HEK293 (cell line): Measurements from ENCODE around the gene WASL.

ENCODE experiments used
- CTCF ChIA-PET: fragments of 350-600 bp; formaldehyde crosslinking; extraction: SDS; loops from one replicate; lab custom pipeline; 2021; ENCODE audit warnings: antibody characterized with exemption; lab: Yijun Ruan, JAX
- POLR2A ChIA-PET: fragments of 300-600 bp; formaldehyde crosslinking; extraction: SDS; loops from one replicate; lab custom pipeline; 2020; ENCODE audit warnings: antibody characterized with exemption, inconsistent platforms; lab: Yijun Ruan, JAX
- H3K27ac ChIP-seq: fragments of 200-500 bp; sonication (Bioruptor generic); 2 replicates; pipeline ENCODE4 v1.5.1; 2014; ENCODE audit warnings: low read depth, low read length, control low read depth, inconsistent platforms; ENCODE audit errors: extremely low read depth
- H3K36me3 ChIP-seq, 2 experiments: fragments of 200-500 bp in 1 of 2; sonication (Bioruptor generic) in 1 of 2; 1 replicate in 1 of 2; 2 replicates in 1 of 2; pipeline ENCODE4 v1.5.1; 2014 to 2017; ENCODE audit warnings: inconsistent platforms in 2 of 2, low read length in 2 of 2; ENCODE audit not compliant: control insufficient read depth in 2 of 2, insufficient read depth in 1 of 2
- H3K4me1 ChIP-seq: fragments of 200-500 bp; sonication (Bioruptor generic); 2 replicates; pipeline ENCODE4 v1.5.1; 2014; ENCODE audit warnings: mild to moderate bottlenecking, low read length, inconsistent platforms; ENCODE audit not compliant: control insufficient read depth, insufficient read depth
- H3K4me3 ChIP-seq: 2 replicates; pipeline ENCODE4 v1.5.1; 2011; ENCODE audit warnings: low read depth, mild to moderate bottlenecking, control low read depth, low read length, moderate library complexity
- H3K9me3 ChIP-seq: fragments of 200-500 bp; sonication (Bioruptor generic); 2 replicates; pipeline ENCODE4 v1.5.1; 2014; ENCODE audit warnings: low read depth, low read length, inconsistent platforms; ENCODE audit not compliant: control insufficient read depth, insufficient read depth
- GLI4 ChIP-seq: fragments of 450-650 bp; formaldehyde crosslinking; IDR thresholded peaks from 2 replicates; pipeline ENCODE4 v1.5.1; 2016; ENCODE audit warnings: missing biosample characterization, missing genetic modification characterization
- GLIS1 ChIP-seq: fragments of 450-650 bp; formaldehyde crosslinking; IDR thresholded peaks from 2 replicates; pipeline ENCODE4 v1.5.1; 2016; ENCODE audit warnings: missing biosample characterization, missing genetic modification characterization
- GLIS2 ChIP-seq: fragments of 450-650 bp; formaldehyde crosslinking; IDR thresholded peaks from 2 replicates; pipeline ENCODE4 v1.5.1; 2016; ENCODE audit warnings: missing biosample characterization, missing genetic modification characterization
- KLF8 ChIP-seq: fragments of 450-650 bp; formaldehyde crosslinking; IDR thresholded peaks from 2 replicates; pipeline ENCODE4 v1.5.1; 2016; ENCODE audit warnings: missing biosample characterization, missing genetic modification characterization
- KLF9 ChIP-seq: fragments of 450-650 bp; formaldehyde crosslinking; IDR thresholded peaks from 2 replicates; pipeline ENCODE4 v1.5.1; 2016; ENCODE audit warnings: missing biosample characterization, missing genetic modification characterization, low read depth
- MYNN ChIP-seq: fragments of 450-650 bp; formaldehyde crosslinking; IDR thresholded peaks from 2 replicates; pipeline ENCODE4 v1.5.1; 2016; ENCODE audit warnings: missing biosample characterization, missing genetic modification characterization, borderline replicate concordance
- PRDM10 ChIP-seq: fragments of 450-650 bp; formaldehyde crosslinking; IDR thresholded peaks from 2 replicates; pipeline ENCODE4 v1.5.1; 2016; ENCODE audit warnings: missing biosample characterization, missing genetic modification characterization
- RBAK ChIP-seq: fragments of 450-650 bp; formaldehyde crosslinking; IDR thresholded peaks from 2 replicates; pipeline ENCODE4 v1.5.1; 2016; ENCODE audit warnings: missing biosample characterization, missing genetic modification characterization
- ZBTB49 ChIP-seq: fragments of 450-650 bp; formaldehyde crosslinking; IDR thresholded peaks from 2 replicates; pipeline ENCODE4 v1.5.1; 2016; ENCODE audit warnings: missing biosample characterization, missing genetic modification characterization, low read depth
- ZBTB7A ChIP-seq: fragments of 450-650 bp; formaldehyde crosslinking; IDR thresholded peaks from 2 replicates; pipeline ENCODE4 v1.5.1; 2016; ENCODE audit warnings: low read depth, missing biosample characterization, missing genetic modification characterization
- ZEB2 ChIP-seq: fragments of 450-650 bp; formaldehyde crosslinking; IDR thresholded peaks from 2 replicates; pipeline ENCODE4 v1.5.1; 2016; ENCODE audit warnings: missing biosample characterization, missing genetic modification characterization
- ZFP3 ChIP-seq: fragments of 450-650 bp; formaldehyde crosslinking; IDR thresholded peaks from 2 replicates; pipeline ENCODE4 v1.5.1; 2016; ENCODE audit warnings: low read depth, missing biosample characterization, missing genetic modification characterization
- ZNF175 ChIP-seq: fragments of 450-650 bp; formaldehyde crosslinking; IDR thresholded peaks from 2 replicates; pipeline ENCODE4 v1.5.1; 2016; ENCODE audit warnings: missing biosample characterization, missing genetic modification characterization
- ZNF302 ChIP-seq: fragments of 450-650 bp; formaldehyde crosslinking; IDR thresholded peaks from 2 replicates; pipeline ENCODE4 v1.5.1; 2016; ENCODE audit warnings: missing biosample characterization, missing genetic modification characterization, low read depth
- ZNF324 ChIP-seq: fragments of 450-650 bp; formaldehyde crosslinking; IDR thresholded peaks from 2 replicates; pipeline ENCODE4 v1.5.1; 2016; ENCODE audit warnings: missing biosample characterization, missing genetic modification characterization
- ZNF341 ChIP-seq: fragments of 450-650 bp; formaldehyde crosslinking; IDR thresholded peaks from 2 replicates; pipeline ENCODE4; 2016; ENCODE audit warnings: low read depth, missing biosample characterization, missing genetic modification characterization
- ZNF366 ChIP-seq: fragments of 450-650 bp; formaldehyde crosslinking; conservative IDR thresholded peaks from 2 replicates; pipeline ENCODE4 v1.5.1; 2016; ENCODE audit warnings: missing biosample characterization, missing genetic modification characterization
- ZNF37A ChIP-seq: fragments of 450-650 bp; IDR thresholded peaks from 2 replicates; pipeline ENCODE4 v1.5.1; 2018; ENCODE audit warnings: missing biosample characterization, missing genetic modification characterization
- ZNF398 ChIP-seq: fragments of 450-650 bp; formaldehyde crosslinking; IDR thresholded peaks from 2 replicates; pipeline ENCODE4 v1.5.1; 2017; ENCODE audit warnings: missing biosample characterization, missing genetic modification characterization
- ZNF473 ChIP-seq: fragments of 450-650 bp; formaldehyde crosslinking; IDR thresholded peaks from 2 replicates; pipeline ENCODE4 v1.5.1; 2017; ENCODE audit warnings: missing biosample characterization, missing genetic modification characterization
- ZNF530 ChIP-seq: fragments of 450-650 bp; formaldehyde crosslinking; IDR thresholded peaks from 2 replicates; pipeline ENCODE4 v1.5.1; 2016; ENCODE audit warnings: low read depth, missing biosample characterization, missing genetic modification characterization
- ZNF660 ChIP-seq: fragments of 450-650 bp; IDR thresholded peaks from 2 replicates; pipeline ENCODE4 v1.5.1; 2018; ENCODE audit warnings: missing biosample characterization, mild to moderate bottlenecking, missing genetic modification characterization
- ZNF664 ChIP-seq: fragments of 450-650 bp; formaldehyde crosslinking; IDR thresholded peaks from 2 replicates; pipeline ENCODE4 v1.5.1; 2016; ENCODE audit warnings: missing biosample characterization, missing genetic modification characterization
- ZNF777 ChIP-seq: fragments of 450-650 bp; formaldehyde crosslinking; IDR thresholded peaks from 2 replicates; pipeline ENCODE4 v1.5.1; 2017; ENCODE audit warnings: missing biosample characterization, missing genetic modification characterization, borderline replicate concordance
- TF ChIP-seq, protein P1 (sequence below): IDR thresholded peaks from 2 replicates; pipeline ENCODE4 v1.6.1; 2011; ENCODE audit warnings: mild to moderate bottlenecking, low read depth, low read length, borderline replicate concordance

The WASL gene

GRCh38 chr7:123749537-123749857 lies 694 bp upstream of the WASL start (continued):
- TF ChIP-seq ZNF398 (tag by site-specific recombination): no peak
- no peak for TF ChIP-seq ZNF324 (tag by site-specific recombination)
- no peak for TF ChIP-seq ZNF660
- no peak for TF ChIP-seq ZNF530 (tag by site-specific recombination)
- no peak for TF ChIP-seq MYNN (tag by site-specific recombination)
- TF ChIP-seq ZBTB7A (tag by site-specific recombination): no peak
- TF ChIP-seq, protein P1, sequence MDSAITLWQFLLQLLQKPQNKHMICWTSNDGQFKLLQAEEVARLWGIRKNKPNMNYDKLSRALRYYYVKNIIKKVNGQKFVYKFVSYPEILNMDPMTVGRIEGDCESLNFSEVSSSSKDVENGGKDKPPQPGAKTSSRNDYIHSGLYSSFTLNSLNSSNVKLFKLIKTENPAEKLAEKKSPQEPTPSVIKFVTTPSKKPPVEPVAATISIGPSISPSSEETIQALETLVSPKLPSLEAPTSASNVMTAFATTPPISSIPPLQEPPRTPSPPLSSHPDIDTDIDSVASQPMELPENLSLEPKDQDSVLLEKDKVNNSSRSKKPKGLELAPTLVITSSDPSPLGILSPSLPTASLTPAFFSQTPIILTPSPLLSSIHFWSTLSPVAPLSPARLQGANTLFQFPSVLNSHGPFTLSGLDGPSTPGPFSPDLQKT: no peak
- no peak for TF ChIP-seq RBAK (tag by site-specific recombination)
- TF ChIP-seq, all 188 proteins: peak for 6

- peaks cover 22% of the 10 kb centered on the region for H3K4me1 ChIP-seq
- ChIA-PET POLR2A (interaction anchor here (0.8 to 2.6 kb wide), 22 partner anchors 9 to 867 kb away, joined by 3 to 14 read pairs (median 4); partner anchors contain the start of gene NDUFA5), CTCF (interaction anchor here (0.6 to 2.1 kb wide), 6 partner anchors 36 to 124 kb away, joined by 3 to 13 read pairs (median 6); no protein-coding TSS in a partner anchor)
- H3K27ac ChIP-seq: peak overlapping the region; percentile 97
- peak overlapping the region; percentile 92 for H3K4me3 ChIP-seq
- H3K36me3 ChIP-seq: no peaks in the 10 kb centered on the region
- TF ChIP-seq ZNF664 (tag by site-specific recombination) (no peak), ZEB2 (tag by site-specific recombination) (no peak), ZNF777 (tag by site-specific recombination) (no peak), GLI4 (tag by site-specific recombination) (no peak), ZNF341 (tag by site-specific recombination) (peak; percentile 72), GLIS2 (tag by site-specific recombination) (peak; percentile 81; the same call in 1 of the 2 replicates), ZNF473 (tag by site-specific recombination) (no peak), ZNF37A (no peak)
- H3K9me3 ChIP-seq: no peaks in the 10 kb centered on the region
These were observed 551 bp downstream of the WASL start for GRCh38 chr7:123748171-123748733.

- ChIA-PET CTCF (interaction anchor here (1.0 kb wide), 1 partner anchor 44 kb away, joined by 4 read pairs; no protein-coding TSS in a partner anchor), POLR2A (interaction anchor here (0.6 to 2.6 kb wide), 8 partner anchors 11 to 190 kb away, joined by 3 to 14 read pairs (median 8); partner anchors contain the start of gene NDUFA5)
- Histone ChIP-seq H3K36me3 (no peaks in the 10 kb centered on the region), H3K4me1 (peaks cover 20% of the 10 kb centered on the region), H3K9me3 (no peaks in the 10 kb centered on the region), H3K4me3 (peak overlapping the region; percentile 92), H3K27ac (peak overlapping the region; percentile 97)
- TF ChIP-seq PRDM10 (tag by site-specific recombination) (peak; percentile 95), ZFP3 (tag by site-specific recombination) (no peak), ZNF175 (tag by site-specific recombination) (no peak), ZBTB49 (tag by site-specific recombination) (no peak), KLF8 (no peak), KLF9 (tag by site-specific recombination) (no peak), ZNF366 (tag by site-specific recombination) (0 out of 2 replicates have a peak, but pooled peaks have one; percentile 13), ZNF302 (tag by site-specific recombination) (no peak), GLIS1 (peak; percentile 9; the same call in 1 of the 2 replicates)
These were observed 1.1 kb downstream of the WASL start for GRCh38 chr7:123747620-123748141.
